Duodenal mucosa (tissue), 2 donors: ENCODE data around the gene TSPAN33.
A peak's percentile ranks its signal among the peaks of the same experiment; 100 is the strongest.

Experiments used
- H3K27ac ChIP-seq: one replicate; pipeline ENCODE4 v1.7.0; 2013; ENCODE audit warnings: low read depth, low read length
- H3K27me3 ChIP-seq, 2 donors: one replicate each; pipeline ENCODE4 v1.7.0; 2013; ENCODE audit warnings: low read length in 2 of 2, control low read depth in 1 of 2; ENCODE audit not compliant: insufficient read depth in 2 of 2, control insufficient read depth in 1 of 2
- H3K36me3 ChIP-seq, 2 donors: one replicate each; pipeline ENCODE4 v1.7.0; 2013; ENCODE audit warnings: low read length in 2 of 2, control low read depth in 1 of 2; ENCODE audit not compliant: insufficient read depth in 2 of 2, control insufficient read depth in 1 of 2
- H3K4me1 ChIP-seq, 2 donors: one replicate each; pipeline ENCODE4 v1.7.0; 2013; ENCODE audit warnings: low read length in 2 of 2, control low read depth in 1 of 2; ENCODE audit not compliant: insufficient read depth in 2 of 2, control insufficient read depth in 1 of 2
- H3K4me3 ChIP-seq, 2 donors: one replicate each; pipeline ENCODE4 v1.7.0; 2013; ENCODE audit warnings: low read length in 2 of 2, low read depth in 1 of 2
- H3K9ac ChIP-seq, 2 donors: one replicate each; pipeline ENCODE4 v1.7.0; 2013; ENCODE audit warnings: low read length in 2 of 2, low read depth in 1 of 2
- H3K9me3 ChIP-seq, 2 donors: one replicate each; pipeline ENCODE4 v1.7.0; 2013; ENCODE audit warnings: low read length in 2 of 2, control low read depth in 1 of 2; ENCODE audit not compliant: control insufficient read depth in 1 of 2

The TSPAN33 gene

GRCh38 chr7:129134356-129134987 is 10.0 kb upstream of the TSPAN33 start:
- H3K27ac ChIP-seq = no peak overlapping the region
- no peaks in the 10 kb centered on the region for H3K36me3 ChIP-seq
- H3K4me1 ChIP-seq = peaks cover 0 to 9% of the 10 kb centered on the region in 2 donors
- H3K27me3 ChIP-seq = no peaks in the 10 kb centered on the region
- no peak overlapping the region for H3K4me3 ChIP-seq
- H3K9me3 ChIP-seq = no peaks in the 10 kb centered on the region
- H3K9ac ChIP-seq = no peak overlapping the region

- H3K36me3 ChIP-seq = no peaks in the 10 kb centered on the region
- H3K4me3 ChIP-seq = no peak overlapping the region
- no peaks in the 10 kb centered on the region for H3K27me3 ChIP-seq
- no peak overlapping the region for H3K9ac ChIP-seq
- peaks cover 0 to 9% of the 10 kb centered on the region in 2 donors for H3K4me1 ChIP-seq
- H3K27ac ChIP-seq = no peak overlapping the region
- H3K9me3 ChIP-seq = no peaks in the 10 kb centered on the region
Observed at GRCh38 chr7:129136887-129137642, 7.4 kb upstream of the TSPAN33 start.

GRCh38 chr7:129143724-129144094 is 798 bp upstream of the TSPAN33 start:
- Histone ChIP-seq H3K4me3 (peak overlapping the region; percentile 67 to 70), H3K27me3 (peaks cover 6 to 14% of the 10 kb centered on the region in 2 donors), H3K9ac (no peak overlapping the region), H3K4me1 (peaks cover 8 to 26% of the 10 kb centered on the region in 2 donors), H3K9me3 (no peaks in the 10 kb centered on the region), H3K36me3 (no peaks in the 10 kb centered on the region), H3K27ac (no peak overlapping the region)

GRCh38 chr7:129144834-129145668 is 544 bp downstream of the TSPAN33 start:
- H3K9ac ChIP-seq = peak overlapping the region in 1 of 2 donors; percentile 51
- H3K9me3 ChIP-seq = no peaks in the 10 kb centered on the region
- H3K36me3 ChIP-seq = no peaks in the 10 kb centered on the region
- peak overlapping the region; percentile 51 to 67 for H3K4me3 ChIP-seq
- peaks cover 6 to 14% of the 10 kb centered on the region in 2 donors for H3K27me3 ChIP-seq
- H3K4me1 ChIP-seq = peaks cover 13 to 26% of the 10 kb centered on the region in 2 donors
- H3K27ac ChIP-seq = no peak overlapping the region

- no peaks in the 10 kb centered on the region for H3K9me3 ChIP-seq
- peaks cover 14 to 26% of the 10 kb centered on the region in 2 donors for H3K4me1 ChIP-seq
- H3K36me3 ChIP-seq = no peaks in the 10 kb centered on the region
- peak overlapping the region; percentile 30 to 67 for H3K4me3 ChIP-seq
- no peak overlapping the region for H3K27ac ChIP-seq
- peaks cover 6 to 14% of the 10 kb centered on the region in 2 donors for H3K27me3 ChIP-seq
- no peak overlapping the region for H3K9ac ChIP-seq
Observed at GRCh38 chr7:129146237-129146979, 1.9 kb downstream of the TSPAN33 start.

- no peak overlapping the region for H3K27ac ChIP-seq
- peaks cover 14 to 26% of the 10 kb centered on the region in 2 donors for H3K4me1 ChIP-seq
- H3K4me3 ChIP-seq = no peak overlapping the region
- H3K9ac ChIP-seq = no peak overlapping the region
- no peaks in the 10 kb centered on the region for H3K36me3 ChIP-seq
- no peaks in the 10 kb centered on the region for H3K9me3 ChIP-seq
- H3K27me3 ChIP-seq = peaks cover 6 to 14% of the 10 kb centered on the region in 2 donors
Observed at GRCh38 chr7:129147731-129148130, 3.2 kb downstream of the TSPAN33 start.

- H3K4me1 ChIP-seq = peaks cover 6 to 19% of the 10 kb centered on the region in 2 donors
- H3K27me3 ChIP-seq = peaks cover 0 to 6% of the 10 kb centered on the region in 2 donors
- no peaks in the 10 kb centered on the region for H3K36me3 ChIP-seq
- no peak overlapping the region for H3K27ac ChIP-seq
- H3K4me3 ChIP-seq = no peak overlapping the region
- no peaks in the 10 kb centered on the region for H3K9me3 ChIP-seq
- no peak overlapping the region for H3K9ac ChIP-seq
Observed at GRCh38 chr7:129149511-129149910, 5.0 kb downstream of the TSPAN33 start.

- Histone ChIP-seq H3K4me3 (no peak overlapping the region), H3K36me3 (no peaks in the 10 kb centered on the region), H3K27me3 (peaks cover 0 to 6% of the 10 kb centered on the region in 2 donors), H3K4me1 (peaks cover 6 to 15% of the 10 kb centered on the region in 2 donors), H3K9ac (no peak overlapping the region), H3K9me3 (no peaks in the 10 kb centered on the region), H3K27ac (no peak overlapping the region)
Observed at GRCh38 chr7:129150199-129150996, 5.9 kb downstream of the TSPAN33 start.

GRCh38 chr7:129157651-129158050 is 13.1 kb downstream of the TSPAN33 start:
- no peak overlapping the region for H3K4me3 ChIP-seq
- H3K36me3 ChIP-seq = no peaks in the 10 kb centered on the region
- H3K4me1 ChIP-seq = no peaks in the 10 kb centered on the region
- H3K9ac ChIP-seq = no peak overlapping the region
- H3K9me3 ChIP-seq = no peaks in the 10 kb centered on the region
- H3K27ac ChIP-seq = no peak overlapping the region
- no peaks in the 10 kb centered on the region for H3K27me3 ChIP-seq
